Left kidney (tissue), 8 donors: ENCODE measurements around the gene CA12. TPM values are rescaled to one million over a fixed set of nuclear protein-coding genes. Genes with fewer than 3 reads are reported as not detected.
"Not testable (repeated sequence)": the region's sequence is repeated elsewhere in the genome, so short reads cannot be mapped to it uniquely, and the experiment has no call there.

ENCODE experiments used
- DNase-seq: peaks from one replicate; pipeline ENCODE4 v3.0.0-alpha.2; 2013
- long read RNA-seq, 8 donors: transcript quantifications; one replicate each; lab custom pipeline, GENCODE V29; 2026
- polyA plus RNA-seq: library from polyadenylated mRNA; unstranded; fragments of 120-200 nt; gene quantifications from one replicate; pipeline ENCODE4 v1.2.1, GENCODE V29; 2013; ENCODE audit not compliant: insufficient read length

CA12 gene
- 151 TPM for polyA plus RNA-seq
- long read RNA-seq, donor 1, full-length matches to known transcripts = 18 of 37 reads
- long read RNA-seq, donor 1, partial matches to known transcripts = 19 of 37 reads
- long read RNA-seq, donor 1, other reads (novel, unspliced or antisense) = 0 of 37 reads
- long read RNA-seq, donor 2, full-length matches to known transcripts = 19 of 31 reads
- long read RNA-seq, donor 2, partial matches to known transcripts = 12 of 31 reads
- long read RNA-seq, donor 2, other reads (novel, unspliced or antisense) = 0 of 31 reads
- long read RNA-seq, donor 3, full-length matches to known transcripts = 17 of 22 reads
- long read RNA-seq, donor 3, partial matches to known transcripts = 5 of 22 reads
- long read RNA-seq, donor 3, other reads (novel, unspliced or antisense) = 0 of 22 reads
- long read RNA-seq, donor 4, full-length matches to known transcripts = 1 of 1 reads
- long read RNA-seq, donor 4, partial matches to known transcripts = 0 of 1 reads
- long read RNA-seq, donor 4, other reads (novel, unspliced or antisense) = 0 of 1 reads
- long read RNA-seq, donor 5, full-length matches to known transcripts = 30 of 30 reads
- long read RNA-seq, donor 5, partial matches to known transcripts = 0 of 30 reads
- long read RNA-seq, donor 5, other reads (novel, unspliced or antisense) = 0 of 30 reads
- long read RNA-seq, donor 6, full-length matches to known transcripts = 12 of 35 reads
- long read RNA-seq, donor 6, partial matches to known transcripts = 23 of 35 reads
- long read RNA-seq, donor 6, other reads (novel, unspliced or antisense) = 0 of 35 reads
- long read RNA-seq, donor 7, full-length matches to known transcripts = 29 of 43 reads
- long read RNA-seq, donor 7, partial matches to known transcripts = 14 of 43 reads
- long read RNA-seq, donor 7, other reads (novel, unspliced or antisense) = 0 of 43 reads
- long read RNA-seq, donor 8, full-length matches to known transcripts = 13 of 13 reads
- long read RNA-seq, donor 8, partial matches to known transcripts = 0 of 13 reads
- long read RNA-seq, donor 8, other reads (novel, unspliced or antisense) = 0 of 13 reads

DNA sequence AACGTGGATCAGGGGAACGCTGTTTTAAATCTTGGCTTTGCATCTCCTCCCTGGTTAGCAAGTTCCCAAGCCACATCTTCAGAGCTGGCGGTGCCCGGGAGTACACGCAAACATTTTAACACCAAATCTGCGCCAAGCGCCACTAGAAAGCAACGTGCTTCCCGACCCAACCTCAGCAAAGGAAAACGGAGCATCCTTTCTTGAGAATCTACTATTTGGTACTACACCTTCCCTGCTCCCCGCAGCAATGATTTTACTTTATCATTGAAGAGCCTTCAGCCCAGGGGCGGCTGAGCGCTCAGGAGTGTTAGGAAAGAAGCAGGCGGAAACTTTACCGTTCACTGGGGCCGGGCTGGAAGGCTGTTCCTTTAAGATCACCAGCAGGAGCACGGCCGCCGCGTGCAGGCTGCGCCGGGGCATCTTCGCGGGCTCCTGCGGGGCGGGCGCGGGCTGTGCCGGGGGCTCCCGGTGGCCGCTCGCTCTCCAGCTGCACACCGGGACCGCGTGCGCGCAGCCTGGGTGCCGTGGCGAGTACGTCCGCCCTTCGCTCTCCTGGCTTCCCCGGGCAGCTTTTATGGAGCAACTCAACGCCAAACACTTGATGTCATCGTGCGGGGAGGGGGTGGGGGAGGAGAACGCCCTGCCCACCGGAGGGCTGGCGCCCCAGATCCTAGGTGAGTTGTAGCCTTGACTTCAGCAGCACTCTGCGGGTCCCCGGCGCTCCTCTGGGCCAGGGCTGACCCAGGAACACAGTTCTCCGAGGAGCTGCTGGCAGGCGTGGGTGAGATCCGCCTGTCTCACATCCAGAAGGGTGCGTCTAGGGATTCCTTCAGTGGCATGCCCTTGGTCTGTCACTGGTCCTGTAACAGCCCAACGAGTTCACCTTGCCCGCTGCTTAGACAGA is at the start of gene CA12:
Gene CA12 (minus strand): TSS at position 546 of the 904 bp plus-strand sequence. CDS start 126 bp downstream, at position 420.
- DNase-seq = peak; percentile 67

DNA sequence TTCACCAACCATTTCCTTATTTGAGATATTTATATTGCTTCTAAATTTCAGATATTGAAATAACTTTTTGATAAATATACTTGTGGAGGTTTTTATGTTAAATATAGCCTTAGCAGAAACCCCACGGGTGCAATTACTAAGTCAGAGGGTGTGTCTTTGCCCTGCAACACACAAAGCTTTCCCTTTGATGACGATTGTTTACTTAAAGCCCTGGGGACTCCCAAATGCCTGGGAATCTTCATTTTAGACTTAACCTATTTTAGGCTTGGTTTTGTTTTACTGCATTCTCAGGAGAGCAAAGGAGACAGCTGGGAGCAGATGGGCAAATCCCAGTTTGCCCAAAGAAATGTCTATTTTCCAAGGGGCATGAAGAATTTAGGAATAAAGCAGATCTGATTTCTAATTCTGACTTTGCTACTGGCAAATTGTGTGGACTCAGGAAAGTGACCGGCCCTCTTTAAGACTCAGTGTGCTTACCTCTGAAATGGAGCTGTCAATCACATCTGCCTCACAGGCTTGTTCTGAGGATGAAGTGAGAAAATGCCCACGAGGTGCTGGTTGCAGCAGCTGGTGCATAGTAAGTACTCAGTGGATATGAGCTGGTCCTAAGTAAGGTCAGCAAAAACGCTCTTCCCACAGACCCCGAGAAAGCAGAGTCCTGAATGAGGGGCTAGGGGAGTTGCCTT is 49.3 kb upstream of the CA12 start:
- no peak for DNase-seq

GRCh38 chr15:63426552-63426951 is 44.9 kb upstream of the CA12 start:
- no peak for DNase-seq

GRCh38 chr15:63425426-63425985 is 43.9 kb upstream of the CA12 start:
- DNase-seq = no peak

- DNase-seq = no peak
Observed at GRCh38 chr15:63422891-63423590, 41.4 kb upstream of the CA12 start.

- no peak for DNase-seq
Observed at GRCh38 chr15:63421433-63421832, 39.8 kb upstream of the CA12 start.

DNA sequence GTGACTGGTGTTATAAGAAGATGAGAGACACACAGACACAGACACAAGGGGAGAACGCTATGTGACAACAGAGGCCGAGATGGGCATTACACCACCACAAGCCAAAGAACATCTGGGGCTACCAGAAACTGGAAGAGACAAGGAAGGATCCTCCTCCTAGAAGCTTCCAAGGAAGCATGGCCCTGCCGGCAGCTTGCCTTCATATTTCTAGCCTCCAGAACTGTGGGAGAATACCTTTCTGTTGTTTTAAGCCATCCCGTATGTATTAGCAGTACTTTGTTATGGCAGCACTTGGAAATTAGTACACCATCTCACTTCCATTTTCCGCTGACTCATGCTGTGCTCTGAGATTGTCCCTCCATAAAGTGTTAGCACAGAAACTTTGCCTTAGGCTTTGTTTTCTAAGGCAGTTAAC is 38.7 kb upstream of the CA12 start:
- DNase-seq = no peak

DNA sequence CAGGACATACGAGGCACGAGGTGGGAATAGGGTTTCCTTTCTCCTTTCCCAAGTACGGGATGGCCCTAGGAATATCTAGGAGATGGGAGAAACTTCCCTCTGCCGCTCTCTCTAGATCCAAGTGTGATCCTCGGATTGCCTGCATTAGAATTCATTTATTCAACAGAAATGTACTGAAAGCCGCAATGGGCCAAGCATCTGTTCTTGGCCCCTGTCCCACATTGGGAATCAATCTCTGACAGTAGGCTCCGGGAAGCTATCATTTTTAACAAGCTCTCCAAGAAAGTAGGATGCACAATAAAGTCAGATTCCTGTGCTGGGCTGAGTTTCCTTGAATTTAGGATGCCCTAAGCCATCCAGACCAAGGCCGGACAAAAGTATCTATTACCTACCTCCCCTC is 37.2 kb upstream of the CA12 start:
- no peak for DNase-seq

GRCh38 chr15:63417721-63418120 is 36.1 kb upstream of the CA12 start:
- DNase-seq = no peak

GRCh38 chr15:63417274-63417673 is 35.6 kb upstream of the CA12 start:
- not testable (repeated sequence) for DNase-seq

GRCh38 chr15:63414474-63415120 is 33.0 kb upstream of the CA12 start:
- no peak for DNase-seq

DNA sequence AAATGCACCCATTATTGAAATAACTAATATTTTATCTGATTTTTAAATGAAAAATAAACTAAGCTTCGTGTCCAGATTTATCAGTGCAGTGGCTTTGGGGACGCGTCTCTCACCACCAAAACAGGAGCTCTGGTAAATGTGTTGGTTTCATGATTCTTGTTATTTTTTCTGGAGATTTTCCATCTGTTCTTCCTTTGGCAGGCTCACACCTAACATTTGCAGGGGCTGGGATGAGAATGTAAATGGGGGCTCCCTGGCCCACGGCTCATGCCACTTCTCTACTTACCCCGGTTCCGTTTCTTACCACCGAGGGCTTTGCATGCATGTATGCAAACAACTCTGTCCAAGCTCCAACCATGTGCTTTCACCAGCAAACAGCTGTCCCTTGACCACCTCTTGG is 30.9 kb upstream of the CA12 start:
- no peak for DNase-seq

GRCh38 chr15:63411866-63412265 is 30.2 kb upstream of the CA12 start:
- DNase-seq = no peak

GRCh38 chr15:63409179-63409578 is 27.5 kb upstream of the CA12 start:
- DNase-seq = no peak

DNA sequence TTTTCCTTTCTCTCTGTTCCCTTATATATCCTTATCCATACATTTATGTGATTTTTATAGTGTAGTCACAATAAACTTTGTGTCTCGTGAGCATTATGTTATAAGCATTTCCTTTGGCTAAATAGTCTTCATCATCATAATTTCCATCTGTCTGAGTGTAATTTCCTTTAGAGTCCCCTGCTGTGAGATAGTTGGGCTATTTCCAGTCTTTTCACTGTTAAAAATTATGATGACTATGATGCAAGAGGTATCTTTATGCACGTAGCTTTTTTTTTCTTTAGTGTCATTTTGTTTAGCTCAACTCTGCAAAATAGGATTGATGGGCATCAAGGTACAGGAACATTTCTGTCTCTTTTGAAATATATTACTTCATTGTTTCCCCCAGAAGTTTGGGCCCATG is 26.9 kb upstream of the CA12 start:
- no peak for DNase-seq

- peak; percentile 50 for DNase-seq
Observed at GRCh38 chr15:63407612-63408011, 26.0 kb upstream of the CA12 start.

DNA sequence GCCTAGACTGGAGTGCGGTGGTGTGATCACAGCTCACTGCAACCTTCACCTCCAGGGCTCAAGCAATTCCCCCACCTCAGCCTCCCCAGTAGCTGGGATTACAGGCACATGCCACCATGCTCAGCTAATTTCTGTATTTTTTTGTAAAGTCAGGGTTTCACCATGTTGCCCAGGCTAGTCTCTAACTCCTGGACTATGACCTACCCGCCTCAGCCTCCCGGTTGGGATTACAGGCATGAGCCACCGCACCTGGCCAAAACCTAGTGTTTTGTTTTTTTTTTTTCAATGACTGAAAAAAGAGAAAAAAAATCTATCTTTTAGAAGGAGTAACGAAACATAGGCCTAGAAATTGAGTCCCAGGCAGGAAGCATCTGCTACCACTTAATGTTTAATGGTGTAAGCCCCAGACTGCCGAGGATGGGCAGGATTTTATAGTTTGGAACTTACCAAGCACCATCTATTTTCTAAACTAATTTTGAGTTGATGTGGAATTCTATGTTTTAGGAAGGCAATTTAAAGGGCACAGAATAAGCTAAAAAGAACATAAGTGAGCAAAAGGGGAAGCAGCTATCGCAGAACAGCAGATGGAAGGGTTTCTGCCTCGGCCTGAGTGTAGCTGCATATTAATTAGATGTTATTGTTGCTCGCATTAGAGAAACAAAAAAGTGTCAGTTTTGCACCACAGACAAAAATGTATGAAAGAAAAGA is 24.2 kb upstream of the CA12 start:
- DNase-seq = no peak

DNA sequence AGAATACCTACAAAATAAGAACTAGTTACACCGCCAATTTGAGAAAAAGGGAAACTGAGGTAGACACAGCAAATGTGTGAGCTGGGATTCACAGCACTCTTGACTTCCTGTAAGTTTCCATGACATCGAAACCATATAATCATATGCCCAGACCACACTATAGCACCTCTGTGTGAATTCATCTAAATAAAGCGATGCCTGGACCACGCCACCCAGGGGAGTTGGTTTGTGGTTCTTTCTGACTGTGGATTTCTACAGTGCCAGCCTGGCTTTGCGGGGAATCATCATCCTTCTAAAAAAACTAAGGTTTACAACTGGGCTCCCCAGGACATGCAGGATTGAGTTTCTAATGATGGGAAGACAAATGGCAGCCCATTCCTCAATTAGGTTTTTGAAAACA is 23.5 kb upstream of the CA12 start:
- DNase-seq = no peak
